HCT116 (cell line): ENCODE results near the gene KRTAP1-4. TPM values are rescaled to one million over a fixed set of nuclear protein-coding genes. Genes with fewer than 3 reads are reported as not detected.

Experiments
- ATAC-seq: fragments of 200-7000 bp; cut with Tn5 transposase; 2 replicates; pipeline ENCODE4 v1.9.1; 2020; ENCODE audit warnings: mild to moderate bottlenecking, moderate library complexity
- BruUV-seq: library from RNA; stranded (reverse); fragments of 400-500 nt; replicated peaks from 2 replicates; lab custom pipeline; 2021; lab: Mats Ljungman, UMichigan
- CTCF ChIA-PET: fragments of 300-600 bp; sonication (Branson Sonifier 250); formaldehyde crosslinking; loops from one replicate; lab custom pipeline; 2021; ENCODE audit warnings: antibody characterized with exemption; lab: Charles Lee
- POLR2A ChIA-PET: fragments of 300-600, 350-600 bp; sonication (Branson Sonifier 250); formaldehyde crosslinking; loops from one replicate; lab custom pipeline; 2021; ENCODE audit warnings: antibody characterized with exemption; lab: Charles Lee
- RAD21 ChIA-PET, 2 experiments: fragments of 300-600 bp; sonication (Branson Sonifier 250); formaldehyde crosslinking; loops; one replicate each; lab custom pipeline; 2023; ENCODE audit warnings: low total read pairs in 2 of 2; ENCODE audit not compliant: uncharacterized antibody in 2 of 2, unreplicated experiment in 2 of 2, low non-redundant PET in 1 of 2; lab: Charles Lee
- DNase-seq: peaks from one replicate; pipeline ENCODE4 v3.0.0-alpha.2; 2010; ENCODE audit warnings: low read depth, low spot score
- H2AFZ ChIP-seq: fragments of 200-600 bp; shearing (Covaris generic), sonication (generic); 2 replicates; pipeline ENCODE4 v1.6.1; 2017; ENCODE audit warnings: low read depth, mixed run types, mixed read lengths, antibody characterized with exemption, low read length; ENCODE audit not compliant: poor library complexity, severe bottlenecking
- H3K27ac ChIP-seq: 2 replicates; pipeline ENCODE4 v1.5.1; 2012; ENCODE audit warnings: low read depth, low read length
- H3K27me3 ChIP-seq: fragments of 200-600 bp; sonication (generic); 2 replicates; pipeline ENCODE4 v1.6.1; 2016; ENCODE audit warnings: mixed run types, low read length, mixed read lengths; ENCODE audit not compliant: insufficient read depth
- H3K36me3 ChIP-seq, 2 experiments: fragments of 200-500 bp in 1 of 2; fragments of 200-600 bp in 1 of 2; sonication (Bioruptor generic) in 1 of 2; sonication (generic) in 1 of 2; 2 replicates each; pipeline versions ENCODE4 v1.5.1 to v1.6.1; 2014 to 2016; ENCODE audit warnings: low read length in 2 of 2, inconsistent platforms in 1 of 2, mixed read lengths in 1 of 2, mixed run types in 1 of 2; ENCODE audit not compliant: insufficient read depth in 2 of 2, control insufficient read depth in 1 of 2
- H3K4me1 ChIP-seq, 2 experiments: fragments of 200-600 bp in 1 of 2; sonication (generic) in 1 of 2; 2 replicates each; pipeline versions ENCODE4 v1.5.1 to v1.6.1; 2012 to 2017; ENCODE audit warnings: low read length in 2 of 2, inconsistent platforms in 1 of 2, mild to moderate bottlenecking in 1 of 2, mixed read lengths in 1 of 2, mixed run types in 1 of 2, moderate library complexity in 1 of 2; ENCODE audit not compliant: insufficient read depth in 2 of 2, control insufficient read depth in 1 of 2
- H3K4me2 ChIP-seq: fragments of 200-600 bp; sonication (generic); 2 replicates; pipeline ENCODE4 v1.6.1; 2017; ENCODE audit warnings: mixed run types, low read length, mixed read lengths
- H3K4me3 ChIP-seq, 2 experiments: fragments of 200-600 bp in 1 of 2; sonication (generic) in 1 of 2; replicated peaks in 1 of 2; 2 replicates each; pipeline ENCODE4 v1.5.1; 2011 to 2016; ENCODE audit warnings: low read length in 2 of 2, control low read depth in 1 of 2, low read depth in 1 of 2, mild to moderate bottlenecking in 1 of 2, mixed read lengths in 1 of 2, mixed run types in 1 of 2
- H3K79me2 ChIP-seq: fragments of 200-600 bp; sonication (generic); 2 replicates; pipeline ENCODE4 v1.6.1; 2017; ENCODE audit warnings: mild to moderate bottlenecking, mixed run types, low read length, moderate library complexity, mixed read lengths; ENCODE audit not compliant: insufficient read depth
- H3K9ac ChIP-seq: fragments of 200-600 bp; sonication (generic); 2 replicates; pipeline ENCODE4 v1.6.1; 2016; ENCODE audit warnings: low read length, mixed read lengths
- H3K9me2 ChIP-seq: fragments of 200-600 bp; sonication (generic), shearing (Covaris generic); 2 replicates; pipeline ENCODE4 v1.6.1; 2017; ENCODE audit warnings: mixed run types, mild to moderate bottlenecking, moderate library complexity; ENCODE audit not compliant: insufficient read depth
- H3K9me3 ChIP-seq, 2 experiments: fragments of 200-500 bp in 1 of 2; fragments of 200-600 bp in 1 of 2; sonication (Bioruptor generic) in 1 of 2; sonication (generic) in 1 of 2; 2 replicates each; pipeline ENCODE4 v1.6.1; 2014 to 2017; ENCODE audit warnings: low read length in 2 of 2, mixed read lengths in 2 of 2, inconsistent platforms in 1 of 2, low read depth in 1 of 2, mild to moderate bottlenecking in 1 of 2, mixed run types in 1 of 2, moderate library complexity in 1 of 2; ENCODE audit not compliant: control insufficient read depth in 1 of 2, insufficient read depth in 1 of 2
- H4K20me1 ChIP-seq: fragments of 200-600 bp; sonication (generic), shearing (Covaris generic); 2 replicates; pipeline ENCODE4 v1.6.1; 2017; ENCODE audit warnings: mixed run types, mild to moderate bottlenecking, moderate library complexity; ENCODE audit not compliant: insufficient read depth
- ATF3 ChIP-seq: IDR thresholded peaks from 2 replicates; pipeline ENCODE4 v1.6.1; 2012
- CBX3 ChIP-seq: IDR thresholded peaks from 2 replicates; pipeline ENCODE4 v1.6.1; 2012; ENCODE audit warnings: low read depth
- CEBPB ChIP-seq: IDR thresholded peaks from 2 replicates; pipeline ENCODE4 v1.6.1; 2012; ENCODE audit warnings: low read depth
- CTCF ChIP-seq, 3 experiments: fragments of 200-600 bp in 1 of 3; sonication (generic) in 1 of 3; IDR thresholded peaks in 2 of 3; conservative IDR thresholded peaks in 1 of 3; 2 replicates each; pipeline ENCODE4 v1.5.1; 2012 to 2017; ENCODE audit warnings: low read depth in 2 of 3, low read length in 2 of 3, antibody characterized with exemption in 1 of 3, borderline replicate concordance in 1 of 3, control low read depth in 1 of 3, mild to moderate bottlenecking in 1 of 3, mixed read lengths in 1 of 3, mixed run types in 1 of 3, moderate library complexity in 1 of 3; ENCODE audit not compliant: insufficient read depth in 1 of 3
- EZH2 ChIP-seq: fragments of 200-600 bp; sonication (generic); IDR thresholded peaks from 2 replicates; pipeline ENCODE4 v1.6.1; 2017; ENCODE audit warnings: antibody characterized with exemption, mixed run types
- EZH2phosphoT487 ChIP-seq: fragments of 200-600 bp; IDR thresholded peaks from 2 replicates; pipeline ENCODE4 v1.6.1; 2018; ENCODE audit warnings: antibody characterized with exemption, borderline replicate concordance
- MAX ChIP-seq: IDR thresholded peaks from 2 replicates; pipeline ENCODE4 v1.6.1; 2012
- POLR2A ChIP-seq: IDR thresholded peaks from 2 replicates; pipeline ENCODE4 v1.7.0; 2011; ENCODE audit warnings: borderline replicate concordance; ENCODE audit not compliant: insufficient read depth, insufficient read length; ENCODE audit errors: extremely low read depth
- SP1 ChIP-seq: IDR thresholded peaks from 2 replicates; pipeline ENCODE4 v1.6.1; 2012; ENCODE audit warnings: low read depth
- SRF ChIP-seq: IDR thresholded peaks from 2 replicates; pipeline ENCODE4 v1.6.1; 2012; ENCODE audit warnings: low read depth
- TCF7L2 ChIP-seq: IDR thresholded peaks from 2 replicates; pipeline ENCODE4 v1.7.0; 2011; ENCODE audit warnings: borderline replicate concordance, inconsistent platforms; ENCODE audit not compliant: insufficient read depth, insufficient read length; ENCODE audit errors: extremely low read depth
- YY1 ChIP-seq: IDR thresholded peaks from 2 replicates; pipeline ENCODE4 v1.6.1; 2011; ENCODE audit warnings: low read length, low read depth, moderate library complexity, mild to moderate bottlenecking; ENCODE audit not compliant: insufficient replicate concordance; ENCODE audit errors: extremely low read depth
- ZFX ChIP-seq: fragments of 450-650 bp; IDR thresholded peaks from 2 replicates; pipeline ENCODE4 v1.6.1; 2017
- ZNF274 ChIP-seq: fragments of 200-500 bp; sonication (Bioruptor generic); IDR thresholded peaks from 2 replicates; pipeline ENCODE4 v1.6.1; 2014; ENCODE audit warnings: mild to moderate bottlenecking, low read depth, low read length, inconsistent platforms
- intact Hi-C: fragments of 100-400 bp; cut with micrococcal nuclease; formaldehyde crosslinking; loops from 2 replicates; pipeline ENCODE4 v1.10.0; 2022
- total RNA-seq: library from RNA; stranded (reverse); gene quantifications from one replicate; pipeline ENCODE4 v1.2.1, GENCODE V29; 2021; ENCODE audit not compliant: unreplicated experiment
- TF ChIP-seq, protein P1 (sequence below): IDR thresholded peaks from 2 replicates; pipeline ENCODE4 v1.6.1; 2012; ENCODE audit warnings: low read depth
- TF ChIP-seq, protein P2 (sequence below): IDR thresholded peaks from 2 replicates; pipeline ENCODE4 v1.6.1; 2011; ENCODE audit warnings: mild to moderate bottlenecking, low read length, moderate library complexity; ENCODE audit not compliant: insufficient replicate concordance; ENCODE audit errors: extremely low read depth

KRTAP1-4 gene
- total RNA-seq, 1 experiment from 2014 or later: not detected

- ATAC-seq (no peak), DNase-seq (no peak)
- CTCF ChIA-PET: no interaction called here
- no peak overlapping the region for H2AFZ ChIP-seq
- intact Hi-C loops: no loop called here
- no peaks in the 10 kb centered on the region for H3K79me2 ChIP-seq
- H3K9ac ChIP-seq: 0 out of 2 replicates have a peak overlapping the region, but pooled peaks have one; percentile 2
- no peaks in the 10 kb centered on the region for H3K27me3 ChIP-seq
- 0 out of 2 replicates have a peak overlapping the region, but pooled peaks have one; percentile 9 for H3K27ac ChIP-seq
- TF ChIP-seq SP1: no peak
- no peak for TF ChIP-seq TCF7L2
- no peak for TF ChIP-seq MAX
- TF ChIP-seq EZH2: no peak
- no peak for TF ChIP-seq ZNF274
- TF ChIP-seq ZFX: no peak
- TF ChIP-seq CBX3: no peak
- TF ChIP-seq EZH2phosphoT487: no peak
- TF ChIP-seq, protein P1, sequence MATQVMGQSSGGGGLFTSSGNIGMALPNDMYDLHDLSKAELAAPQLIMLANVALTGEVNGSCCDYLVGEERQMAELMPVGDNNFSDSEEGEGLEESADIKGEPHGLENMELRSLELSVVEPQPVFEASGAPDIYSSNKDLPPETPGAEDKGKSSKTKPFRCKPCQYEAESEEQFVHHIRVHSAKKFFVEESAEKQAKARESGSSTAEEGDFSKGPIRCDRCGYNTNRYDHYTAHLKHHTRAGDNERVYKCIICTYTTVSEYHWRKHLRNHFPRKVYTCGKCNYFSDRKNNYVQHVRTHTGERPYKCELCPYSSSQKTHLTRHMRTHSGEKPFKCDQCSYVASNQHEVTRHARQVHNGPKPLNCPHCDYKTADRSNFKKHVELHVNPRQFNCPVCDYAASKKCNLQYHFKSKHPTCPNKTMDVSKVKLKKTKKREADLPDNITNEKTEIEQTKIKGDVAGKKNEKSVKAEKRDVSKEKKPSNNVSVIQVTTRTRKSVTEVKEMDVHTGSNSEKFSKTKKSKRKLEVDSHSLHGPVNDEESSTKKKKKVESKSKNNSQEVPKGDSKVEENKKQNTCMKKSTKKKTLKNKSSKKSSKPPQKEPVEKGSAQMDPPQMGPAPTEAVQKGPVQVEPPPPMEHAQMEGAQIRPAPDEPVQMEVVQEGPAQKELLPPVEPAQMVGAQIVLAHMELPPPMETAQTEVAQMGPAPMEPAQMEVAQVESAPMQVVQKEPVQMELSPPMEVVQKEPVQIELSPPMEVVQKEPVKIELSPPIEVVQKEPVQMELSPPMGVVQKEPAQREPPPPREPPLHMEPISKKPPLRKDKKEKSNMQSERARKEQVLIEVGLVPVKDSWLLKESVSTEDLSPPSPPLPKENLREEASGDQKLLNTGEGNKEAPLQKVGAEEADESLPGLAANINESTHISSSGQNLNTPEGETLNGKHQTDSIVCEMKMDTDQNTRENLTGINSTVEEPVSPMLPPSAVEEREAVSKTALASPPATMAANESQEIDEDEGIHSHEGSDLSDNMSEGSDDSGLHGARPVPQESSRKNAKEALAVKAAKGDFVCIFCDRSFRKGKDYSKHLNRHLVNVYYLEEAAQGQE: no peak
- no peak for TF ChIP-seq CEBPB
- TF ChIP-seq SRF: no peak
- TF ChIP-seq YY1: no peak
- no peak for TF ChIP-seq ATF3
- TF ChIP-seq, protein P2, sequence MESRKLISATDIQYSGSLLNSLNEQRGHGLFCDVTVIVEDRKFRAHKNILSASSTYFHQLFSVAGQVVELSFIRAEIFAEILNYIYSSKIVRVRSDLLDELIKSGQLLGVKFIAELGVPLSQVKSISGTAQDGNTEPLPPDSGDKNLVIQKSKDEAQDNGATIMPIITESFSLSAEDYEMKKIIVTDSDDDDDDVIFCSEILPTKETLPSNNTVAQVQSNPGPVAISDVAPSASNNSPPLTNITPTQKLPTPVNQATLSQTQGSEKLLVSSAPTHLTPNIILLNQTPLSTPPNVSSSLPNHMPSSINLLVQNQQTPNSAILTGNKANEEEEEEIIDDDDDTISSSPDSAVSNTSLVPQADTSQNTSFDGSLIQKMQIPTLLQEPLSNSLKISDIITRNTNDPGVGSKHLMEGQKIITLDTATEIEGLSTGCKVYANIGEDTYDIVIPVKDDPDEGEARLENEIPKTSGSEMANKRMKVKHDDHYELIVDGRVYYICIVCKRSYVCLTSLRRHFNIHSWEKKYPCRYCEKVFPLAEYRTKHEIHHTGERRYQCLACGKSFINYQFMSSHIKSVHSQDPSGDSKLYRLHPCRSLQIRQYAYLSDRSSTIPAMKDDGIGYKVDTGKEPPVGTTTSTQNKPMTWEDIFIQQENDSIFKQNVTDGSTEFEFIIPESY: no peak
- no peak for TF ChIP-seq POLR2A
- no peak for TF ChIP-seq CTCF (IDR thresholded peaks at IDR 0.05 in 2 of 3, conservative IDR thresholded peaks at IDR 0.05 in 1 of 3; ENCODE audit: borderline replicate concordance in 1 of 3, insufficient read depth in 1 of 3, low read depth in 2 of 3, low read length in 2 of 3)
- POLR2A ChIA-PET: no interaction called here
- H3K4me2 ChIP-seq: no peak overlapping the region
- H3K4me1 ChIP-seq: peaks cover 47 to 88% of the 10 kb centered on the region in 2 experiments
- BruUV-seq: no TSS peak
- H3K4me3 ChIP-seq: no peak overlapping the region
- H3K36me3 ChIP-seq: peaks cover 0 to 12% of the 10 kb centered on the region in 2 experiments; a peak in 1 of 4 replicates
- no peaks in the 10 kb centered on the region for H3K9me2 ChIP-seq
- RAD21 ChIA-PET: no interaction called here
- H4K20me1 ChIP-seq: no peaks in the 10 kb centered on the region
- no peaks in the 10 kb centered on the region; a peak in 1 of 4 replicates for H3K9me3 ChIP-seq
Measured at GRCh38 chr17:41063449-41063848, 33.5 kb upstream of the KRTAP1-4 start.
